ENCODE measurements around the gene E2F2.
A peak's percentile ranks its signal among the peaks of the same experiment; 100 is the strongest.

E2F2 gene

GRCh38 chr1:23565776-23566175 lies 34.7 kb upstream of the E2F2 start:
- intact Hi-C loops (cut with DNase I; ENCODE audit: low total_unique reads), result no loop called here
- TF ChIP-seq CTCF (IDR thresholded peaks at IDR 0.05), result no peak
- DNase-seq, result no peak
- H3K36me3 ChIP-seq, result no peaks in the 10 kb centered on the region
- no peaks in the 10 kb centered on the region for H3K9me3 ChIP-seq
- peaks cover 0 to 76% (median 57%) of the 10 kb centered on the region in 4 donors for H3K4me1 ChIP-seq
- H3K4me3 ChIP-seq, result no peak overlapping the region
- peak overlapping the region; percentile 94 to 97 for H3K27ac ChIP-seq
- H3K27me3 ChIP-seq, result no peaks in the 10 kb centered on the region

GRCh38 chr1:23564529-23565122 lies 33.6 kb upstream of the E2F2 start:
- Histone ChIP-seq H3K9me3 (no peaks in the 10 kb centered on the region), H3K36me3 (no peaks in the 10 kb centered on the region), H3K4me3 (no peak overlapping the region), H3K4me1 (peaks cover 0 to 85% (median 66%) of the 10 kb centered on the region in 4 donors), H3K27ac (peak overlapping the region; percentile 94 to 97), H3K27me3 (no peaks in the 10 kb centered on the region)
- no peak for DNase-seq
- no peak for TF ChIP-seq CTCF (IDR thresholded peaks at IDR 0.05)
- intact Hi-C loops (cut with DNase I; ENCODE audit: low total_unique reads), result no loop called here

GRCh38 chr1:23563755-23564374 lies 32.8 kb upstream of the E2F2 start:
- Histone ChIP-seq H3K9me3 (no peaks in the 10 kb centered on the region), H3K36me3 (peaks cover 0 to 3% (median 0%) of the 10 kb centered on the region in 3 donors), H3K27me3 (no peaks in the 10 kb centered on the region), H3K4me1 (peaks cover 0 to 77% (median 62%) of the 10 kb centered on the region in 4 donors), H3K27ac (peak overlapping the region; percentile 94 to 97), H3K4me3 (no peak overlapping the region)
- TF ChIP-seq CTCF (IDR thresholded peaks at IDR 0.05), result no peak
- intact Hi-C loops (cut with DNase I; ENCODE audit: low total_unique reads), result no loop called here
- no peak for DNase-seq

- intact Hi-C loops (cut with DNase I; ENCODE audit: low total_unique reads), result no loop called here
- no peaks in the 10 kb centered on the region for H3K27me3 ChIP-seq
- no peaks in the 10 kb centered on the region for H3K9me3 ChIP-seq
- TF ChIP-seq CTCF (IDR thresholded peaks at IDR 0.05), result no peak
- peaks cover 0 to 72% (median 55%) of the 10 kb centered on the region in 4 donors for H3K4me1 ChIP-seq
- peaks cover 6 to 11% (median 7%) of the 10 kb centered on the region in 3 donors for H3K36me3 ChIP-seq
- peak overlapping the region; percentile 94 to 97 for H3K27ac ChIP-seq
- DNase-seq, result no peak
- peak overlapping the region in 1 of 2 donors; percentile 15 for H3K4me3 ChIP-seq
Measured at GRCh38 chr1:23563003-23563402, 32.0 kb upstream of the E2F2 start.

- Histone ChIP-seq H3K27ac (peak overlapping the region; percentile 94 to 97), H3K4me1 (peaks cover 0 to 65% (median 50%) of the 10 kb centered on the region in 4 donors), H3K4me3 (peak overlapping the region; percentile 85 to 96), H3K27me3 (no peaks in the 10 kb centered on the region), H3K9me3 (no peaks in the 10 kb centered on the region), H3K36me3 (peaks cover 13 to 18% (median 14%) of the 10 kb centered on the region in 3 donors)
- peak; percentile 99 for DNase-seq
- TF ChIP-seq CTCF (IDR thresholded peaks at IDR 0.05), result peak in 1 of 2 experiments; percentile 7
- intact Hi-C loops (cut with DNase I; ENCODE audit: low total_unique reads), result no loop called here
Measured at GRCh38 chr1:23562137-23562876, 31.3 kb upstream of the E2F2 start.

All from tibial artery (tissue), 4 donors.